ENCODE data around the gene RPN1.

DNA sequence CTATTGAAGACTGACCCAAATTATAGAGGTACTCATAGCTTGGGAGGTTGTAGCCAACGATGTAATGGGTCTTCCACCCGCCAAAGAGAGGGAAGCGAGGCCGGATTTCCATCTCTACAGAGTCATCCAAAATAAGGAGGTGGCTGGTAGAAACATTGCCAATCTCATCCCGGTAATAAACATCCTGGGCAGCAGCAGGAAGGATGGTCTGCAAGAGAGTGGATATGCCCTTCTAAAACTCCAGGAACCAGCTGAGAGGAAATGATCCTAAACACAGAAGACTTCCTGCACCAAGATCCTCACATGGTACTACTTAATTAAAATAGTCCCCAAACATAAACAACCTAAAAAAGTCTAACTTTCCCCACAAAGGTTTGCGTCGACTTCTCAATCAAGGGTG lies 20.7 kb downstream of the RPN1 start:
- TF ChIP-seq, protein P1, sequence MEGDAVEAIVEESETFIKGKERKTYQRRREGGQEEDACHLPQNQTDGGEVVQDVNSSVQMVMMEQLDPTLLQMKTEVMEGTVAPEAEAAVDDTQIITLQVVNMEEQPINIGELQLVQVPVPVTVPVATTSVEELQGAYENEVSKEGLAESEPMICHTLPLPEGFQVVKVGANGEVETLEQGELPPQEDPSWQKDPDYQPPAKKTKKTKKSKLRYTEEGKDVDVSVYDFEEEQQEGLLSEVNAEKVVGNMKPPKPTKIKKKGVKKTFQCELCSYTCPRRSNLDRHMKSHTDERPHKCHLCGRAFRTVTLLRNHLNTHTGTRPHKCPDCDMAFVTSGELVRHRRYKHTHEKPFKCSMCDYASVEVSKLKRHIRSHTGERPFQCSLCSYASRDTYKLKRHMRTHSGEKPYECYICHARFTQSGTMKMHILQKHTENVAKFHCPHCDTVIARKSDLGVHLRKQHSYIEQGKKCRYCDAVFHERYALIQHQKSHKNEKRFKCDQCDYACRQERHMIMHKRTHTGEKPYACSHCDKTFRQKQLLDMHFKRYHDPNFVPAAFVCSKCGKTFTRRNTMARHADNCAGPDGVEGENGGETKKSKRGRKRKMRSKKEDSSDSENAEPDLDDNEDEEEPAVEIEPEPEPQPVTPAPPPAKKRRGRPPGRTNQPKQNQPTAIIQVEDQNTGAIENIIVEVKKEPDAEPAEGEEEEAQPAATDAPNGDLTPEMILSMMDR (IDR thresholded peaks at IDR 0.05), result no peak
- no peak for TF ChIP-seq POLR2A (IDR thresholded peaks at IDR 0.05)
